SK-N-SH (cell line): ENCODE data around the gene NPIPB6. TPM values are rescaled to one million over a fixed set of nuclear protein-coding genes. Genes with fewer than 3 reads are reported as not detected.

Experiments
- CTCF ChIA-PET: fragments of 300-600, 350-600 bp; formaldehyde crosslinking; extraction: SDS; loops from one replicate; lab custom pipeline; 2021; lab: Yijun Ruan, JAX
- POLR2A ChIA-PET: fragments of 350-600 bp; sonication (Branson Sonifier 250); formaldehyde crosslinking; extraction: SDS; loops from one replicate; lab custom pipeline; 2020; ENCODE audit warnings: antibody characterized with exemption, inconsistent platforms; lab: Yijun Ruan, JAX
- DNase-seq: peaks from one replicate; pipeline ENCODE4 v3.0.0; 2012
- H2AFZ ChIP-seq: fragments of 200-600 bp; sonication (generic); 2 replicates; pipeline ENCODE4 v1.8.1; 2016; ENCODE audit warnings: antibody characterized with exemption, mild to moderate bottlenecking, low read depth
- H3F3A ChIP-seq: fragments of 200-600 bp; sonication (generic); replicated peaks from 2 replicates; pipeline ENCODE3; 2016; ENCODE audit warnings: antibody characterized with exemption, mild to moderate bottlenecking; ENCODE audit not compliant: insufficient read depth
- H3K27ac ChIP-seq, 2 experiments: fragments of 200-500 bp in 1 of 2; fragments of 200-600 bp in 1 of 2; sonication (Bioruptor generic) in 1 of 2; sonication (generic), shearing (Covaris generic) in 1 of 2; 2 replicates each; pipeline versions ENCODE4 v1.5.1 to v1.6.1; 2014 to 2016; ENCODE audit warnings: low read depth in 2 of 2, inconsistent platforms in 1 of 2, low read length in 1 of 2, mild to moderate bottlenecking in 1 of 2, mixed read lengths in 1 of 2
- H3K27me3 ChIP-seq: fragments of 200-600 bp; sonication (generic), shearing (Covaris generic); 2 replicates; pipeline ENCODE4 v1.6.1; 2016; ENCODE audit warnings: mixed run types; ENCODE audit not compliant: insufficient read depth
- H3K36me3 ChIP-seq, 2 experiments: fragments of 200-500 bp in 1 of 2; fragments of 200-600 bp in 1 of 2; sonication (Bioruptor generic) in 1 of 2; sonication (generic) in 1 of 2; replicated peaks in 1 of 2; 2 replicates each; pipeline versions ENCODE3 to v1.5.1; 2014 to 2016; ENCODE audit warnings: low read length in 1 of 2, mild to moderate bottlenecking in 1 of 2; ENCODE audit not compliant: insufficient read depth in 2 of 2, control insufficient read depth in 1 of 2
- H3K4me1 ChIP-seq, 2 experiments: fragments of 200-500 bp in 1 of 2; fragments of 200-600 bp in 1 of 2; sonication (Bioruptor generic) in 1 of 2; sonication (generic), shearing (Covaris generic) in 1 of 2; 2 replicates each; pipeline versions ENCODE4 v1.5.1 to v1.6.1; 2014 to 2016; ENCODE audit warnings: low read depth in 1 of 2, low read length in 1 of 2, mixed run types in 1 of 2; ENCODE audit not compliant: insufficient read depth in 2 of 2, control insufficient read depth in 1 of 2
- H3K4me2 ChIP-seq: fragments of 200-600 bp; sonication (generic), shearing (Covaris generic); 2 replicates; pipeline ENCODE4 v1.6.1; 2017; ENCODE audit warnings: mixed run types
- H3K4me3 ChIP-seq, 2 experiments: fragments of 200-500 bp in 1 of 2; fragments of 200-600 bp in 1 of 2; sonication (Bioruptor generic) in 1 of 2; sonication (generic), shearing (Covaris generic) in 1 of 2; 2 replicates each; pipeline versions ENCODE4 v1.5.1 to v1.8.1; 2014 to 2016; ENCODE audit warnings: low read depth in 2 of 2, inconsistent platforms in 1 of 2, low read length in 1 of 2, mild to moderate bottlenecking in 1 of 2, mixed read lengths in 1 of 2, moderate library complexity in 1 of 2
- H3K79me2 ChIP-seq: fragments of 200-600 bp; sonication (generic); 2 replicates; pipeline ENCODE4 v1.8.1; 2017; ENCODE audit warnings: mild to moderate bottlenecking; ENCODE audit not compliant: insufficient read depth
- H3K9ac ChIP-seq: fragments of 200-600 bp; sonication (generic); 2 replicates; pipeline ENCODE4 v1.6.1; 2017; ENCODE audit warnings: mixed run types
- H3K9me2 ChIP-seq: fragments of 200-600 bp; sonication (generic); 2 replicates; pipeline ENCODE4 v1.6.1; 2017; ENCODE audit warnings: mixed run types
- H3K9me3 ChIP-seq: fragments of 200-600 bp; sonication (generic); 2 replicates; pipeline ENCODE4 v1.6.1; 2017; ENCODE audit warnings: mixed run types, mild to moderate bottlenecking, moderate library complexity
- H4K20me1 ChIP-seq: fragments of 200-600 bp; sonication (generic); 2 replicates; pipeline ENCODE4 v1.6.1; 2017; ENCODE audit warnings: mild to moderate bottlenecking, mixed run types; ENCODE audit not compliant: insufficient read depth
- EP300 ChIP-seq, 2 experiments: IDR thresholded peaks; 2 replicates each; pipeline versions ENCODE4 v1.4.0 to v1.6.1; 2012; ENCODE audit warnings: borderline replicate concordance in 1 of 2, low read depth in 1 of 2, low read length in 1 of 2
- EZH2phosphoT487 ChIP-seq: fragments of 200-600 bp; sonication (generic); IDR thresholded peaks from 2 replicates; pipeline ENCODE4 v1.6.1; 2017; ENCODE audit warnings: low read depth, mixed run types, mild to moderate bottlenecking, antibody characterized with exemption, moderate library complexity, borderline replicate concordance
- FOSL2 ChIP-seq: IDR thresholded peaks from 2 replicates; pipeline ENCODE4 v1.4.0; 2012; ENCODE audit warnings: low read depth, mild to moderate bottlenecking, moderate library complexity, borderline replicate concordance
- FOXJ3 ChIP-seq: sonication (generic); formaldehyde crosslinking; IDR thresholded peaks from 2 replicates; pipeline ENCODE4 v1.5.1; 2020; ENCODE audit warnings: mild to moderate bottlenecking, missing genetic modification reagents
- FOXM1 ChIP-seq: IDR thresholded peaks from 2 replicates; pipeline ENCODE4 v1.4.0; 2012; ENCODE audit warnings: low read depth, mild to moderate bottlenecking
- GATA2 ChIP-seq: sonication (generic); formaldehyde crosslinking; IDR thresholded peaks from 2 replicates; pipeline ENCODE4 v1.5.0; 2020; ENCODE audit warnings: mild to moderate bottlenecking, missing genetic modification reagents
- MEF2A ChIP-seq: IDR thresholded peaks from 2 replicates; pipeline ENCODE4 v1.4.0; 2012; ENCODE audit warnings: low read depth, borderline replicate concordance
- RAD21 ChIP-seq: IDR thresholded peaks from 2 replicates; pipeline ENCODE4 v1.6.1; 2012; ENCODE audit warnings: mild to moderate bottlenecking, low read length
- RXRA ChIP-seq: IDR thresholded peaks from 2 replicates; pipeline ENCODE4 v1.4.0; 2012; ENCODE audit warnings: low read depth, mild to moderate bottlenecking, borderline replicate concordance
- TAF1 ChIP-seq: IDR thresholded peaks from 2 replicates; pipeline ENCODE4 v1.6.1; 2012; ENCODE audit warnings: low read depth, mild to moderate bottlenecking, low read length, moderate library complexity, borderline replicate concordance
- TCF12 ChIP-seq: IDR thresholded peaks from 2 replicates; pipeline ENCODE4 v1.4.0; 2012
- TEAD4 ChIP-seq: IDR thresholded peaks from 2 replicates; pipeline ENCODE4 v1.4.0; 2012; ENCODE audit warnings: mild to moderate bottlenecking, borderline replicate concordance; ENCODE audit not compliant: insufficient read depth
- WGBS: methylation state at CpG from one replicate; pipeline ENCODE4 v1.1.6; 2017; ENCODE audit warnings: low lambda C conversion rate; 5-methylcytosine and 5-hydroxymethylcytosine counted together
- polyA plus RNA-seq, 3 experiments: library from polyadenylated mRNA; depleted of rRNA; stranded (reverse); fragments of >200 nt; gene quantifications; 2 replicates each; pipeline ENCODE4 v1.2.3, GENCODE V29; 2012
- TF ChIP-seq, protein P1 (sequence below): IDR thresholded peaks from 2 replicates; pipeline ENCODE4 v1.4.0; 2012; ENCODE audit warnings: low read depth, borderline replicate concordance
- TF ChIP-seq, protein P2 (sequence below): IDR thresholded peaks from 2 replicates; pipeline ENCODE4 v1.4.0; 2012; ENCODE audit warnings: low read depth, borderline replicate concordance
- TF ChIP-seq, protein P3 (sequence below): IDR thresholded peaks from 2 replicates; pipeline ENCODE4 v1.6.1; 2012; ENCODE audit warnings: mild to moderate bottlenecking, low read depth, low read length, moderate library complexity
- TF ChIP-seq, protein P4 (sequence below): fragments of 150-350 bp; IDR thresholded peaks from 2 replicates; pipeline ENCODE4 v1.6.1; 2017; ENCODE audit warnings: antibody characterized with exemption, low read length, low read depth, borderline replicate concordance
- TF ChIP-seq, protein P5 (sequence below): IDR thresholded peaks from 2 replicates; pipeline ENCODE4; 2012

Gene NPIPB6
- polyA plus RNA-seq, 1 of the 3 experiments (the other 2 are of a cell fraction) = 0.35 TPM

DNA sequence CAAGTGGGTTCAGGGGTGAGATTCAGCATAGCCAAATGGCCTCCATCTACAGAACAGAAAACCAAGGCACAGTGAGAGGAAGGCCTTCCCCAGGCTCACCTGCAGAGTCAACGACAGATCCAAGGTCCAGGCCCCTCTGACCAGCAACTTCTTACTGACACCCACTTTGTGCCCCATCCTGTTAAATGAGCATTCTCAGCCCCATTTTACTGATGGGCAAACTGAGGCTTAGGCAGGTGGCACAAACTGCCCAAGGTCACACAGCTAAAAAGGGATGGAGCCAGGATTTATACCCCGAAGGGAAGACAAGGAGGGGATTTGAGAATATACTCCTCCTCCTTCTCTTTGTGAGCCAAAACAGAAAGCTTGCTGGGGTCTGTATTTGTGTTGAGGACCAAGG lies 61.7 kb downstream of the NPIPB6 start:
- Histone ChIP-seq H2AFZ (no peak overlapping the region), H3K9me2 (no peaks in the 10 kb centered on the region), H3K27me3 (no peaks in the 10 kb centered on the region), H3K4me2 (no peak overlapping the region), H3K79me2 (no peaks in the 10 kb centered on the region), H4K20me1 (no peaks in the 10 kb centered on the region), H3K27ac (no peak overlapping the region), H3K4me1 (no peaks in the 10 kb centered on the region; a peak in 1 of 4 replicates), H3K9ac (no peak overlapping the region), H3K9me3 (no peaks in the 10 kb centered on the region), H3K4me3 (no peak overlapping the region), H3K36me3 (no peaks in the 10 kb centered on the region), H3F3A (no peaks in the 10 kb centered on the region)
- TF ChIP-seq, protein P1, sequence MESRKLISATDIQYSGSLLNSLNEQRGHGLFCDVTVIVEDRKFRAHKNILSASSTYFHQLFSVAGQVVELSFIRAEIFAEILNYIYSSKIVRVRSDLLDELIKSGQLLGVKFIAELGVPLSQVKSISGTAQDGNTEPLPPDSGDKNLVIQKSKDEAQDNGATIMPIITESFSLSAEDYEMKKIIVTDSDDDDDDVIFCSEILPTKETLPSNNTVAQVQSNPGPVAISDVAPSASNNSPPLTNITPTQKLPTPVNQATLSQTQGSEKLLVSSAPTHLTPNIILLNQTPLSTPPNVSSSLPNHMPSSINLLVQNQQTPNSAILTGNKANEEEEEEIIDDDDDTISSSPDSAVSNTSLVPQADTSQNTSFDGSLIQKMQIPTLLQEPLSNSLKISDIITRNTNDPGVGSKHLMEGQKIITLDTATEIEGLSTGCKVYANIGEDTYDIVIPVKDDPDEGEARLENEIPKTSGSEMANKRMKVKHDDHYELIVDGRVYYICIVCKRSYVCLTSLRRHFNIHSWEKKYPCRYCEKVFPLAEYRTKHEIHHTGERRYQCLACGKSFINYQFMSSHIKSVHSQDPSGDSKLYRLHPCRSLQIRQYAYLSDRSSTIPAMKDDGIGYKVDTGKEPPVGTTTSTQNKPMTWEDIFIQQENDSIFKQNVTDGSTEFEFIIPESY = no peak
- TF ChIP-seq EP300 (IDR thresholded peaks at IDR 0.05; ENCODE audit: borderline replicate concordance in 1 of 2, low read depth in 1 of 2, low read length in 1 of 2) (no peak), RAD21 (no peak), FOXM1 (no peak), TEAD4 (no peak), MEF2A (no peak), RXRA (no peak), EZH2phosphoT487 (no peak), TAF1 (no peak), TCF12 (no peak), FOXJ3 (CRISPR knock-in tag) (no peak), GATA2 (no peak), FOSL2 (no peak)
- TF ChIP-seq, protein P2, sequence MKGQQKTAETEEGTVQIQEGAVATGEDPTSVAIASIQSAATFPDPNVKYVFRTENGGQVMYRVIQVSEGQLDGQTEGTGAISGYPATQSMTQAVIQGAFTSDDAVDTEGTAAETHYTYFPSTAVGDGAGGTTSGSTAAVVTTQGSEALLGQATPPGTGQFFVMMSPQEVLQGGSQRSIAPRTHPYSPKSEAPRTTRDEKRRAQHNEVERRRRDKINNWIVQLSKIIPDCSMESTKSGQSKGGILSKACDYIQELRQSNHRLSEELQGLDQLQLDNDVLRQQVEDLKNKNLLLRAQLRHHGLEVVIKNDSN = no peak
- TF ChIP-seq, protein P3, sequence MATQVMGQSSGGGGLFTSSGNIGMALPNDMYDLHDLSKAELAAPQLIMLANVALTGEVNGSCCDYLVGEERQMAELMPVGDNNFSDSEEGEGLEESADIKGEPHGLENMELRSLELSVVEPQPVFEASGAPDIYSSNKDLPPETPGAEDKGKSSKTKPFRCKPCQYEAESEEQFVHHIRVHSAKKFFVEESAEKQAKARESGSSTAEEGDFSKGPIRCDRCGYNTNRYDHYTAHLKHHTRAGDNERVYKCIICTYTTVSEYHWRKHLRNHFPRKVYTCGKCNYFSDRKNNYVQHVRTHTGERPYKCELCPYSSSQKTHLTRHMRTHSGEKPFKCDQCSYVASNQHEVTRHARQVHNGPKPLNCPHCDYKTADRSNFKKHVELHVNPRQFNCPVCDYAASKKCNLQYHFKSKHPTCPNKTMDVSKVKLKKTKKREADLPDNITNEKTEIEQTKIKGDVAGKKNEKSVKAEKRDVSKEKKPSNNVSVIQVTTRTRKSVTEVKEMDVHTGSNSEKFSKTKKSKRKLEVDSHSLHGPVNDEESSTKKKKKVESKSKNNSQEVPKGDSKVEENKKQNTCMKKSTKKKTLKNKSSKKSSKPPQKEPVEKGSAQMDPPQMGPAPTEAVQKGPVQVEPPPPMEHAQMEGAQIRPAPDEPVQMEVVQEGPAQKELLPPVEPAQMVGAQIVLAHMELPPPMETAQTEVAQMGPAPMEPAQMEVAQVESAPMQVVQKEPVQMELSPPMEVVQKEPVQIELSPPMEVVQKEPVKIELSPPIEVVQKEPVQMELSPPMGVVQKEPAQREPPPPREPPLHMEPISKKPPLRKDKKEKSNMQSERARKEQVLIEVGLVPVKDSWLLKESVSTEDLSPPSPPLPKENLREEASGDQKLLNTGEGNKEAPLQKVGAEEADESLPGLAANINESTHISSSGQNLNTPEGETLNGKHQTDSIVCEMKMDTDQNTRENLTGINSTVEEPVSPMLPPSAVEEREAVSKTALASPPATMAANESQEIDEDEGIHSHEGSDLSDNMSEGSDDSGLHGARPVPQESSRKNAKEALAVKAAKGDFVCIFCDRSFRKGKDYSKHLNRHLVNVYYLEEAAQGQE = no peak
- TF ChIP-seq, protein P4, sequence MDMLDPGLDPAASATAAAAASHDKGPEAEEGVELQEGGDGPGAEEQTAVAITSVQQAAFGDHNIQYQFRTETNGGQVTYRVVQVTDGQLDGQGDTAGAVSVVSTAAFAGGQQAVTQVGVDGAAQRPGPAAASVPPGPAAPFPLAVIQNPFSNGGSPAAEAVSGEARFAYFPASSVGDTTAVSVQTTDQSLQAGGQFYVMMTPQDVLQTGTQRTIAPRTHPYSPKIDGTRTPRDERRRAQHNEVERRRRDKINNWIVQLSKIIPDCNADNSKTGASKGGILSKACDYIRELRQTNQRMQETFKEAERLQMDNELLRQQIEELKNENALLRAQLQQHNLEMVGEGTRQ = no peak
- TF ChIP-seq, protein P5, sequence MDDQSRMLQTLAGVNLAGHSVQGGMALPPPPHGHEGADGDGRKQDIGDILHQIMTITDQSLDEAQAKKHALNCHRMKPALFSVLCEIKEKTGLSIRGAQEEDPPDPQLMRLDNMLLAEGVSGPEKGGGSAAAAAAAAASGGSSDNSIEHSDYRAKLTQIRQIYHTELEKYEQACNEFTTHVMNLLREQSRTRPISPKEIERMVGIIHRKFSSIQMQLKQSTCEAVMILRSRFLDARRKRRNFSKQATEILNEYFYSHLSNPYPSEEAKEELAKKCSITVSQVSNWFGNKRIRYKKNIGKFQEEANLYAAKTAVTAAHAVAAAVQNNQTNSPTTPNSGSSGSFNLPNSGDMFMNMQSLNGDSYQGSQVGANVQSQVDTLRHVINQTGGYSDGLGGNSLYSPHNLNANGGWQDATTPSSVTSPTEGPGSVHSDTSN = no peak
- POLR2A ChIA-PET = interaction anchor here (1.5 kb wide), 1 partner anchor 10 kb away, joined by 9 read pairs; the partner anchor contains the start of gene SBK1
- 47% methylated on average over 2 of the region's 2 CpGs for WGBS
- CTCF ChIA-PET = interaction anchor here (1.9 kb wide), 1 partner anchor 17 kb away, joined by 4 read pairs; no protein-coding TSS in a partner anchor
- no peak for DNase-seq
